ENCODE measurements around the gene ANKMY1.

The ANKMY1 gene

DNA sequence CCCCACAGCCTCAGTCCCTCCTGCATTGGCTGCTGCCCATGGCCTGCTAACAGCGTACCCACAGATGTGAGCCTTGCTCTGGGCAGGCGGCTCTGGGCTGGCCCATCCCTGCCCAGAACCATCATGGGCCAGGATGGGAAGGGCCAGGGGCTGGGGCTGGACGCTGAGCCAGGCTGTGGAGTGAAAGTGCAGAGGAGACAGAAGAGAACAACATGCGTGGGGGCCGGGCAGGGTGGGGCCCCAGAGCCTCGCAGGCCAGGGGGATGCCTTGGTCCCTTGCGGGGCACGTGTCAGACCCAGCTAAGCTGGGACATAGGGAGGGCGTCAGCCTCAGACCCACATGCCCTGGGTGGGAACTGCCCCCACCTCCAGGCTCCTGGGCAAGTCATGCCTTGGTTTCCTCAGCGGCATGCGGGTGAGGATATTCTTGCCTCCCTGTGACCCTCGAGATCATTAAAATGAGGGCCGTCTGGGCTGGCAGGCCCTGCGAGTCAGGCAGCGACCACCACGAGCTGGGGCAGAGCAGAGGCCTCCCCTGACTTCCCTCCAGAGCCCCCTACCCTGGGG lies 95.0 kb downstream of the ANKMY1 start:
- no peak for DNase-seq (ENCODE audit: low read depth in 1 of 2, low spot score in 1 of 2)
- H3K4me3 ChIP-seq (replicated peaks; ENCODE audit: insufficient read depth, low read length), result no peak overlapping the region
- no peak overlapping the region for H3K27ac ChIP-seq (replicated peaks)
- TF ChIP-seq CTCF (IDR thresholded peaks at IDR 0.05; ENCODE audit: insufficient read depth, low read length) (no peak), POLR2AphosphoS5 (IDR thresholded peaks at IDR 0.05; ENCODE audit: low read depth) (no peak), GABPA (IDR thresholded peaks at IDR 0.05; ENCODE audit: low read depth) (no peak), SPI1 (IDR thresholded peaks at IDR 0.05; ENCODE audit: borderline replicate concordance, low read depth) (no peak)
- TF ChIP-seq, protein P1, sequence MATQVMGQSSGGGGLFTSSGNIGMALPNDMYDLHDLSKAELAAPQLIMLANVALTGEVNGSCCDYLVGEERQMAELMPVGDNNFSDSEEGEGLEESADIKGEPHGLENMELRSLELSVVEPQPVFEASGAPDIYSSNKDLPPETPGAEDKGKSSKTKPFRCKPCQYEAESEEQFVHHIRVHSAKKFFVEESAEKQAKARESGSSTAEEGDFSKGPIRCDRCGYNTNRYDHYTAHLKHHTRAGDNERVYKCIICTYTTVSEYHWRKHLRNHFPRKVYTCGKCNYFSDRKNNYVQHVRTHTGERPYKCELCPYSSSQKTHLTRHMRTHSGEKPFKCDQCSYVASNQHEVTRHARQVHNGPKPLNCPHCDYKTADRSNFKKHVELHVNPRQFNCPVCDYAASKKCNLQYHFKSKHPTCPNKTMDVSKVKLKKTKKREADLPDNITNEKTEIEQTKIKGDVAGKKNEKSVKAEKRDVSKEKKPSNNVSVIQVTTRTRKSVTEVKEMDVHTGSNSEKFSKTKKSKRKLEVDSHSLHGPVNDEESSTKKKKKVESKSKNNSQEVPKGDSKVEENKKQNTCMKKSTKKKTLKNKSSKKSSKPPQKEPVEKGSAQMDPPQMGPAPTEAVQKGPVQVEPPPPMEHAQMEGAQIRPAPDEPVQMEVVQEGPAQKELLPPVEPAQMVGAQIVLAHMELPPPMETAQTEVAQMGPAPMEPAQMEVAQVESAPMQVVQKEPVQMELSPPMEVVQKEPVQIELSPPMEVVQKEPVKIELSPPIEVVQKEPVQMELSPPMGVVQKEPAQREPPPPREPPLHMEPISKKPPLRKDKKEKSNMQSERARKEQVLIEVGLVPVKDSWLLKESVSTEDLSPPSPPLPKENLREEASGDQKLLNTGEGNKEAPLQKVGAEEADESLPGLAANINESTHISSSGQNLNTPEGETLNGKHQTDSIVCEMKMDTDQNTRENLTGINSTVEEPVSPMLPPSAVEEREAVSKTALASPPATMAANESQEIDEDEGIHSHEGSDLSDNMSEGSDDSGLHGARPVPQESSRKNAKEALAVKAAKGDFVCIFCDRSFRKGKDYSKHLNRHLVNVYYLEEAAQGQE (IDR thresholded peaks at IDR 0.05; ENCODE audit: insufficient replicate concordance, low read depth), result no peak
- H3K27me3 ChIP-seq (ENCODE audit: insufficient read depth, poor library complexity, severe bottlenecking), result peaks cover 8% of the 10 kb centered on the region

- Histone ChIP-seq H3K4me3 (replicated peaks; ENCODE audit: insufficient read depth, low read length) (no peak overlapping the region), H3K27ac (replicated peaks) (no peak overlapping the region), H3K27me3 (ENCODE audit: insufficient read depth, poor library complexity, severe bottlenecking) (peaks cover 9% of the 10 kb centered on the region)
- no peak for TF ChIP-seq SPI1 (IDR thresholded peaks at IDR 0.05; ENCODE audit: borderline replicate concordance, low read depth)
- no peak for TF ChIP-seq GABPA (IDR thresholded peaks at IDR 0.05; ENCODE audit: low read depth)
- TF ChIP-seq, protein P1 (IDR thresholded peaks at IDR 0.05; ENCODE audit: insufficient replicate concordance, low read depth), result no peak
- TF ChIP-seq POLR2AphosphoS5 (IDR thresholded peaks at IDR 0.05; ENCODE audit: low read depth), result no peak
- no peak for DNase-seq (ENCODE audit: low read depth in 1 of 2, low spot score in 1 of 2)
Observed at GRCh38 chr2:240462073-240462706, 95.6 kb downstream of the ANKMY1 start.

- no peak overlapping the region for H3K4me3 ChIP-seq (replicated peaks; ENCODE audit: insufficient read depth, low read length)
- DNase-seq (ENCODE audit: low read depth in 1 of 2, low spot score in 1 of 2), result no peak
- TF ChIP-seq GABPA (IDR thresholded peaks at IDR 0.05; ENCODE audit: low read depth) (no peak), POLR2AphosphoS5 (IDR thresholded peaks at IDR 0.05; ENCODE audit: low read depth) (no peak), SPI1 (IDR thresholded peaks at IDR 0.05; ENCODE audit: borderline replicate concordance, low read depth) (no peak), CTCF (IDR thresholded peaks at IDR 0.05; ENCODE audit: insufficient read depth, low read length) (no peak)
- TF ChIP-seq, protein P1 (IDR thresholded peaks at IDR 0.05; ENCODE audit: insufficient replicate concordance, low read depth), result no peak
- H3K27me3 ChIP-seq (ENCODE audit: insufficient read depth, poor library complexity, severe bottlenecking), result peaks cover 13% of the 10 kb centered on the region
- H3K27ac ChIP-seq (replicated peaks), result no peak overlapping the region
Observed at GRCh38 chr2:240461471-240462072, 96.2 kb downstream of the ANKMY1 start.
